ENCODE results near the gene GABPB1. TPM values are rescaled to one million over a fixed set of nuclear protein-coding genes. Genes with fewer than 3 reads are reported as not detected.

The GABPB1 gene
- polyA plus RNA-seq, 1 of the 3 experiments (the other 2 are of a cell fraction): 12.8 TPM

- no peak overlapping the region for H2AFZ ChIP-seq (ENCODE audit: low read depth)
- H3K4me2 ChIP-seq: no peak overlapping the region
- WGBS (ENCODE audit: low lambda C conversion rate): 81% methylated on average over 3 of the region's 3 CpGs
- ChIA-PET CTCF (interaction anchor here (0.8 to 1.9 kb wide), 3 partner anchors 10 to 177 kb away, joined by 3 to 8 read pairs (median 3); no protein-coding TSS in a partner anchor), POLR2A (no interaction called here)
- no peaks in the 10 kb centered on the region for H4K20me1 ChIP-seq (ENCODE audit: insufficient read depth)
- no peak for TF ChIP-seq MAX (IDR thresholded peaks at IDR 0.05; ENCODE audit: low read depth)
- no peak for TF ChIP-seq MXI1 (IDR thresholded peaks at IDR 0.05; ENCODE audit: low read depth, low read length)
- no peak for TF ChIP-seq SMC3 (IDR thresholded peaks at IDR 0.05; ENCODE audit: low read depth, low read length)
- TF ChIP-seq USF1 (IDR thresholded peaks at IDR 0.05; ENCODE audit: borderline replicate concordance, low read depth): no peak
- TF ChIP-seq RFX5 (IDR thresholded peaks at IDR 0.05; ENCODE audit: low read length): no peak
- no peak for TF ChIP-seq GATA2 (CRISPR knock-in tag; IDR thresholded peaks at IDR 0.05)
- TF ChIP-seq IRF3 (IDR thresholded peaks at IDR 0.05; ENCODE audit: low read depth, low read length): no peak
- no peak for TF ChIP-seq RCOR1 (IDR thresholded peaks at IDR 0.05; ENCODE audit: low read length)
- no peak for TF ChIP-seq JUND (IDR thresholded peaks at IDR 0.05)
- no peaks in the 10 kb centered on the region for H3K27me3 ChIP-seq (ENCODE audit: insufficient read depth)
- no peak overlapping the region for H3K27ac ChIP-seq (ENCODE audit: low read depth in 2 of 2, low read length in 1 of 2)
- no peaks in the 10 kb centered on the region for H3K9me2 ChIP-seq
- peaks cover 16% of the 10 kb centered on the region; the same call in 1 of the 2 replicates for H3K79me2 ChIP-seq (ENCODE audit: insufficient read depth)
- DNase-seq: no peak
- H3K36me3 ChIP-seq (replicated peaks in 1 of 2; ENCODE audit: control insufficient read depth in 1 of 2, insufficient read depth in 2 of 2, low read length in 1 of 2): no peaks in the 10 kb centered on the region
- no peaks in the 10 kb centered on the region for H3K9me3 ChIP-seq
- no peak overlapping the region for H3K4me3 ChIP-seq (ENCODE audit: low read depth in 2 of 2, low read length in 1 of 2)
- no peaks in the 10 kb centered on the region for H3K4me1 ChIP-seq (ENCODE audit: control insufficient read depth in 1 of 2, insufficient read depth in 2 of 2, low read depth in 1 of 2, low read length in 1 of 2)
- no peak overlapping the region for H3K9ac ChIP-seq
- H3F3A ChIP-seq (replicated peaks; ENCODE audit: insufficient read depth): no peaks in the 10 kb centered on the region
These were observed 33.3 kb downstream of the GABPB1 start for GRCh38 chr15:50321680-50322210.

- POLR2A ChIA-PET: no interaction called here
- CTCF ChIA-PET: interaction anchor here (1.2 to 1.9 kb wide), 2 partner anchors 139 to 175 kb away, joined by 3 to 8 read pairs; no protein-coding TSS in a partner anchor
- no peaks in the 10 kb centered on the region for H3K4me1 ChIP-seq (ENCODE audit: control insufficient read depth in 1 of 2, insufficient read depth in 2 of 2, low read depth in 1 of 2, low read length in 1 of 2)
These were observed 34.5 kb downstream of the GABPB1 start for GRCh38 chr15:50320504-50320903.

More at GRCh38 chr15:50320504-50320903, 34.5 kb downstream of the GABPB1 start:
- no peak for TF ChIP-seq SMC3 (IDR thresholded peaks at IDR 0.05; ENCODE audit: low read depth, low read length)
- no peak for TF ChIP-seq FOXJ3 (CRISPR knock-in tag; IDR thresholded peaks at IDR 0.05)
- TF ChIP-seq TCF12 (IDR thresholded peaks at IDR 0.05): no peak
- TF ChIP-seq CHD2 (IDR thresholded peaks at IDR 0.05; ENCODE audit: low read length, partially characterized antibody): no peak
- no peak for TF ChIP-seq TAF1 (IDR thresholded peaks at IDR 0.05; ENCODE audit: borderline replicate concordance, low read depth, low read length)
- TF ChIP-seq JUND (IDR thresholded peaks at IDR 0.05): no peak
- no peak for TF ChIP-seq MAX (IDR thresholded peaks at IDR 0.05; ENCODE audit: low read depth)
- no peak for TF ChIP-seq NFIC (IDR thresholded peaks at IDR 0.05; ENCODE audit: borderline replicate concordance)
- no peak for TF ChIP-seq EZH2phosphoT487 (IDR thresholded peaks at IDR 0.05; ENCODE audit: borderline replicate concordance, low read depth)
- no peak for TF ChIP-seq RAD21 (IDR thresholded peaks at IDR 0.05; ENCODE audit: low read length)
- TF ChIP-seq POLR2AphosphoS5 (IDR thresholded peaks at IDR 0.05; ENCODE audit: low read depth, low read length): no peak
- no peak for TF ChIP-seq NRF1 (IDR thresholded peaks at IDR 0.05; ENCODE audit: low read depth, low read length)
- TF ChIP-seq MXI1 (IDR thresholded peaks at IDR 0.05; ENCODE audit: low read depth, low read length): no peak
- TF ChIP-seq MEF2A (IDR thresholded peaks at IDR 0.05; ENCODE audit: borderline replicate concordance, low read depth): no peak
- TF ChIP-seq PBX3 (IDR thresholded peaks at IDR 0.05): no peak
- Histone ChIP-seq H2AFZ (ENCODE audit: low read depth) (no peak overlapping the region), H3K9me2 (no peaks in the 10 kb centered on the region), H3K9me3 (no peaks in the 10 kb centered on the region), H3K4me2 (no peak overlapping the region), H3K79me2 (ENCODE audit: insufficient read depth) (peaks cover 20% of the 10 kb centered on the region; the same call in 1 of the 2 replicates), H4K20me1 (ENCODE audit: insufficient read depth) (no peaks in the 10 kb centered on the region), H3K36me3 (replicated peaks in 1 of 2; ENCODE audit: control insufficient read depth in 1 of 2, insufficient read depth in 2 of 2, low read length in 1 of 2) (no peaks in the 10 kb centered on the region), H3K27me3 (ENCODE audit: insufficient read depth) (no peaks in the 10 kb centered on the region), H3F3A (replicated peaks; ENCODE audit: insufficient read depth) (no peaks in the 10 kb centered on the region), H3K27ac (ENCODE audit: low read depth in 2 of 2, low read length in 1 of 2) (no peak overlapping the region), H3K4me3 (ENCODE audit: low read depth in 2 of 2, low read length in 1 of 2) (no peak overlapping the region), H3K9ac (no peak overlapping the region)
- DNase-seq: no peak
